RWPE1 (cell line): ENCODE data around the gene GLOD4.
A peak's percentile ranks its signal among the peaks of the same experiment; 100 is the strongest.

Source experiments
- CTCF ChIA-PET: fragments of 350-600 bp; sonication (Branson Sonifier 250); formaldehyde crosslinking; extraction: SDS; loops from one replicate; lab custom pipeline; 2021; lab: Yijun Ruan, JAX
- POLR2A ChIA-PET: fragments of 400-600 bp; formaldehyde crosslinking; extraction: SDS; loops from one replicate; lab custom pipeline; 2020; ENCODE audit warnings: antibody characterized with exemption; ENCODE audit not compliant: low non-redundant PET; lab: Yijun Ruan, JAX
- DNase-seq: peaks from one replicate; pipeline ENCODE4 v3.0.0; 2012; ENCODE audit warnings: low spot score
- H3K27ac ChIP-seq: fragments of 450-650 bp; 2 replicates; pipeline ENCODE4 v1.5.1; 2017
- CTCF ChIP-seq: fragments of 450-650 bp; conservative IDR thresholded peaks from 2 replicates; pipeline ENCODE4 v1.5.1; 2017; ENCODE audit warnings: low read depth, mild to moderate bottlenecking

GLOD4 gene

GRCh38 chr17:784143-784542, 2.1 kb upstream of the GLOD4 start:
- TF ChIP-seq CTCF: no peak
- H3K27ac ChIP-seq: no peak overlapping the region
- ChIA-PET POLR2A (no interaction called here), CTCF (interaction anchor here (0.6 kb wide), 1 partner anchor 33 kb away, joined by 3 read pairs; no protein-coding TSS in a partner anchor)
- DNase-seq: no peak

DNA sequence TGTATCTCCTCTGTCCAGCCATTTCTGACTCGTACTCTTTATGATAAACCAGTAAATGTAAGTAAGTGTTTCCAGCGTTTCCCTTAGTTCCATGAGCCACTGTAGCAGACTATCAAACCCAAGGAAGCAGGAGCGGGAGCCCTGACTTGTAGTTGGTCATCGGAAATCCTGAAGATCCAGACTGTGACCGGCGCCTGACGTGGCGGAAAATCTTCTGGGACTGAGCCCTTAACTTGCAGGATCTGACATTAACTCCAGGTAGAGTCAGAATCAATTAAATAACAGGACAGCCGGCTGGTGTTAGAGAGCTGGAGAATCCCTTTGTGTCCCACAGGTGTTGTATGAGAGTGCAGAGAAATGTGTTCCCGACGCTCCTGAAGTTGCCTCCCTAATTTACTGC, 4.0 kb downstream of the GLOD4 start:
- TF ChIP-seq CTCF: no peak
- ChIA-PET CTCF (no interaction called here), POLR2A (no interaction called here)

GRCh38 chr17:774313-774584, 7.8 kb downstream of the GLOD4 start:
- POLR2A ChIA-PET: no interaction called here
- DNase-seq: no peak
- CTCF ChIA-PET: no interaction called here
- H3K27ac ChIP-seq: 0 out of 2 replicates have a peak overlapping the region, but pooled peaks have one; percentile 15
- TF ChIP-seq CTCF: no peak

More for the DNA sequence above, 4.0 kb downstream of the GLOD4 start:
- DNase-seq: no peak
- H3K27ac ChIP-seq: no peak overlapping the region

DNA sequence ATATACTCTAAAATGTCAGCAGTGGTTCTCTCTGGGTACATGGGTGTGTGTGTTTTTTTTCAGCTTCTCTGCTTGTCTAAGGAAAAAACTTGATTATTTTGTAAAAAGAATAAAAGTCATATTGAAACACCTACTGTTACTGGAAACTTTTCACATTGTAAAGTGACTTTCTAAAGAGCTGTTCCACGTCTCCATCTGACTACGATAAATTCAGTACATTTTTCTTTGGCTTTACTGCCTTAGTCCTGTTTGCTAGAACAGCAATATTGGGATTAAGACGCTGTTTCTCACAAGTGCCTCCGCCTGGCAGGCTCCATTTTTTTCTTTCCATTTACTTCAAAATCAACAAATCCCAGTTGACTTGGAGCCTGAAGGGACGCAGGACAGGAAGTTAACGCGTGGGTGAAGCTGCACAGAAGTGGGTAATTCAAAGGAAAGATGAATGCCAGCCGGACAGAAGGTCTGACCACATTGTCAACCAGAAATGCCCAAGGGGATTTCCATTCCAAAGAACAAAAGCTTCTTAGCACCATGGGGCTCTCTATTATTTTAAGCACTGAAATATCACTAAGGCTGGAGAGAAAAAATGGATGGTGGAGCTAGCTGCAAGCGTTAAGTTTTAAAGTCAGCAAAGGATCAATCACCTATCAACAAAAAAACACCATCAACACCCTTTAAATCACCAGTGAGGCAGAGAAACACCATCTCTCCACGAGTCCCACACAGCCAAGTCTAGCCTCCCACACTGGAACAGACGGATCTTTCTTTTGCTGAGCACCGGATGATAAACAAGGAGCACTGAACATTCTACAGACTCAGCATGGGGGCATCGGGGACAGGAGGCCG, 8.4 kb downstream of the GLOD4 start:
- POLR2A ChIA-PET: no interaction called here
- H3K27ac ChIP-seq: 0 out of 2 replicates have a peak overlapping the region, but pooled peaks have one; percentile 15
- TF ChIP-seq CTCF: no peak
- DNase-seq: no peak
- CTCF ChIA-PET: no interaction called here

DNA sequence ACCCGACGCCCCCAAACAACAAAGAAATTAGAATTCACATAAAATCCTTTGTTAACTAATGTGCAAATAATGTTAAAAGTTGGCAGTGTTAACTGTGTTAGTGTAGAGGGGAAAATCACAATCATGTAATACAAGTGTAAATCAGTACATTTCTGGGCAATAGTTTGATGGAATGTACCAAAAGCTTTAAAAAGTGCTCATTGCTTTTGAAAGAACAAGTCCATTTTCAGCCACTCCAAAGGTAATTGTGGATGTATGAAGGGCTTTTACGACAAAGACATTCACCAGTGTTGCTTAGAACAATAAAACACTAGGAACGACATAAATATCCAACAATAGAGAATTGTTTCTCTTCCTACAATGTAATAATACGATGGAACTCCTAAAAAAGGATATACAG, 9.1 kb downstream of the GLOD4 start:
- ChIA-PET POLR2A (no interaction called here), CTCF (no interaction called here)
- no peak for DNase-seq
- no peak overlapping the region for H3K27ac ChIP-seq
- TF ChIP-seq CTCF: no peak

GRCh38 chr17:767076-767475, 15.0 kb downstream of the GLOD4 start:
- H3K27ac ChIP-seq: no peak overlapping the region
- no peak for TF ChIP-seq CTCF
- POLR2A ChIA-PET: no interaction called here
- no peak for DNase-seq
- CTCF ChIA-PET: no interaction called here
